Esophagus squamous epithelium (tissue), 4 donors: ENCODE measurements around the gene THSD7A.

Experiments used
- POLR2A ChIP-seq, 4 donors: fragments of 450-650 bp; IDR thresholded peaks; one replicate each; pipeline ENCODE4 v1.6.1; 2017; ENCODE audit warnings: antibody characterized with exemption in 4 of 4, mild to moderate bottlenecking in 4 of 4, moderate library complexity in 3 of 4
- TF ChIP-seq, protein P1 (sequence below), 6 experiments: fragments of 450-650 bp in 4 of 6; fragments of 200-600 bp in 2 of 6; sonication (generic) in 2 of 6; IDR thresholded peaks; one replicate each; pipeline ENCODE4 v1.5.1; 2016 to 2019; ENCODE audit warnings: antibody characterized with exemption in 6 of 6, mild to moderate bottlenecking in 4 of 6, moderate library complexity in 4 of 6

DNA sequence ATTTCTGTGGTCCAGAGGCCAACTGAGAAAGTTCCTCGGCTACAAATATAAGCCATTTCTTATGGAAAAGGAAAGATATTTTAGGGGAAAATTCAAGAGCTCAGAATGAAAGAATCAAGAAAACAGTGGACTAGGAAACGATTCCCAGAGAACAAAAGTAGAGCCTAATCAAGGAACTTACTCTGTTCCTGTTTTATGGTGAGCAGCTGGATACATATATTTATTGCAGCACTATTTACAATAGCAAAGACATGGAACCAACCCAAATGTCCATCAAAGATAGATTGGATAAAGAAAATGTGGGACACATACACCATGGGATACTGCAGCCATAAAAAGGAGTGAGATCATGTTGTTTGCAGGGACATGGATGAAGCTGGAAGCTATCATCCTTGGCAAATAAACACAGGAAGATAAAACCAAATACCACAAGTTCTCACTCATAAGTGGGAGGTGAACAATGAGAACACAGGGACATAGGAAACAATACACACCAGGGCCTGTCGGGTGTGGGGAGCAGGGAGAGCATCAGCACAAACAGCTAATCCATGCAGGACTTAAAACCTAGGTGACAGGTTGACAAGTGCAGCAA, 298.7 kb downstream of the THSD7A start:
- TF ChIP-seq, protein P1, sequence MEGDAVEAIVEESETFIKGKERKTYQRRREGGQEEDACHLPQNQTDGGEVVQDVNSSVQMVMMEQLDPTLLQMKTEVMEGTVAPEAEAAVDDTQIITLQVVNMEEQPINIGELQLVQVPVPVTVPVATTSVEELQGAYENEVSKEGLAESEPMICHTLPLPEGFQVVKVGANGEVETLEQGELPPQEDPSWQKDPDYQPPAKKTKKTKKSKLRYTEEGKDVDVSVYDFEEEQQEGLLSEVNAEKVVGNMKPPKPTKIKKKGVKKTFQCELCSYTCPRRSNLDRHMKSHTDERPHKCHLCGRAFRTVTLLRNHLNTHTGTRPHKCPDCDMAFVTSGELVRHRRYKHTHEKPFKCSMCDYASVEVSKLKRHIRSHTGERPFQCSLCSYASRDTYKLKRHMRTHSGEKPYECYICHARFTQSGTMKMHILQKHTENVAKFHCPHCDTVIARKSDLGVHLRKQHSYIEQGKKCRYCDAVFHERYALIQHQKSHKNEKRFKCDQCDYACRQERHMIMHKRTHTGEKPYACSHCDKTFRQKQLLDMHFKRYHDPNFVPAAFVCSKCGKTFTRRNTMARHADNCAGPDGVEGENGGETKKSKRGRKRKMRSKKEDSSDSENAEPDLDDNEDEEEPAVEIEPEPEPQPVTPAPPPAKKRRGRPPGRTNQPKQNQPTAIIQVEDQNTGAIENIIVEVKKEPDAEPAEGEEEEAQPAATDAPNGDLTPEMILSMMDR (IDR thresholded peaks at IDR 0.05), result no peak
- TF ChIP-seq POLR2A (IDR thresholded peaks at IDR 0.05), result no peak
